Measurements from ENCODE around the gene LARP1.

DNA sequence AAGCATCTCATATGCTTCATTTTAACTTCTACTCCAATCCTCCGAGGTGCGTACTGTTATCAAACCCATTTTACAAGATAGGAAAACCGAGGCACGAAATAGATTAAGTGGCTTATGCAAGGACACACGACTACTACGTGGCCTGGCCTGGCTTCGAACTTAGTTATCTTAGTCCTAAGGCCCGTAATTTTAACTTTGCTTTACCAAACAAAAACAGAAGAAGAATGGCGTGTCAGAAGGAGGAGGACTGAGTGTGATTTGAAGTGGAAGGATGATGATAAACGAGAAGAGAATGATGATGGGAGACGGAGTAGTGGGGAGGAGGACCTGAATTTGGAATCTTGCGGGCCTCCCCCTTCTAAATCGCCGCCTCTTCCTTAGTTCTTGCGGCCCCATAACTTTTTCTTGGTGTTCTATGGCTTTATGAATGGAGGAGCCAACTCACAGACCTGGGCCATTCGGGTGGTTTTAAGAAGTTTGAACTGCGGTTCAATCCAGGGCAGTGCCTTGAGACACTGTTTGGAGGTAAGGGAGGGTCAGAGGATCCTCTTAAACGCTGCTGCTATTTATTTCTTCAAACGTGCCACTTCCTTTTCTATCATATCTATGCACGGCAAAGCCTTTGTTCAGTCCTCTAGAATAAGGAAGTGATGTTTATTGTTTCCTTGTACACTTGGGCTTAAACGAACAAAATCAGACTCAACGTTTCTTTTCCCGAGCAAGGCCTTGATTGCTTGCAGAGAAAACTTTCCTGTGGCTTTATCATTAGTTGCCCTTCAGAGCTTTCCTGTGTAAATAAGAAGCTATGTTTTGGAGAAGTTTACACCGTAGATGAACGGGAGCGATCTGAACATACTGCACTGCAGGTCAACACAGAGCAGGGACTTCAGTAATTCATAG, 104.0 kb downstream of the LARP1 start:
- TF ChIP-seq, protein P1, sequence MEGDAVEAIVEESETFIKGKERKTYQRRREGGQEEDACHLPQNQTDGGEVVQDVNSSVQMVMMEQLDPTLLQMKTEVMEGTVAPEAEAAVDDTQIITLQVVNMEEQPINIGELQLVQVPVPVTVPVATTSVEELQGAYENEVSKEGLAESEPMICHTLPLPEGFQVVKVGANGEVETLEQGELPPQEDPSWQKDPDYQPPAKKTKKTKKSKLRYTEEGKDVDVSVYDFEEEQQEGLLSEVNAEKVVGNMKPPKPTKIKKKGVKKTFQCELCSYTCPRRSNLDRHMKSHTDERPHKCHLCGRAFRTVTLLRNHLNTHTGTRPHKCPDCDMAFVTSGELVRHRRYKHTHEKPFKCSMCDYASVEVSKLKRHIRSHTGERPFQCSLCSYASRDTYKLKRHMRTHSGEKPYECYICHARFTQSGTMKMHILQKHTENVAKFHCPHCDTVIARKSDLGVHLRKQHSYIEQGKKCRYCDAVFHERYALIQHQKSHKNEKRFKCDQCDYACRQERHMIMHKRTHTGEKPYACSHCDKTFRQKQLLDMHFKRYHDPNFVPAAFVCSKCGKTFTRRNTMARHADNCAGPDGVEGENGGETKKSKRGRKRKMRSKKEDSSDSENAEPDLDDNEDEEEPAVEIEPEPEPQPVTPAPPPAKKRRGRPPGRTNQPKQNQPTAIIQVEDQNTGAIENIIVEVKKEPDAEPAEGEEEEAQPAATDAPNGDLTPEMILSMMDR (IDR thresholded peaks at IDR 0.05; ENCODE audit: low read depth, low read length, poor library complexity, severe bottlenecking), result no peak
- TF ChIP-seq EZH2phosphoT487 (IDR thresholded peaks at IDR 0.05; ENCODE audit: borderline replicate concordance, low read length), result no peak
